IPS DF 4.7 (cell line): Measurements from ENCODE around the gene SOX3.

ENCODE experiments used
- DNase-seq: peaks from one replicate; pipeline ENCODE4 v3.0.0-alpha.2; 2013; ENCODE audit warnings: low spot score; ENCODE audit errors: extremely low read depth

Gene SOX3

GRCh38 chrX:140504371-140505324 lies at the start of gene SOX3:
Gene SOX3 (minus strand): TSS chrX:140505069. CDS start chrX:140505060, 9 bp downstream.
- no peak for DNase-seq

GRCh38 chrX:140548985-140549384 lies 44.1 kb upstream of the SOX3 start:
- DNase-seq, result no peak

GRCh38 chrX:140526171-140526570 lies 21.3 kb upstream of the SOX3 start:
- DNase-seq, result no peak

- no peak for DNase-seq
These were observed 20.6 kb upstream of the SOX3 start for GRCh38 chrX:140525448-140525847.

- DNase-seq, result no peak
These were observed 19.7 kb upstream of the SOX3 start for GRCh38 chrX:140524556-140524955.

- no peak for DNase-seq
These were observed 16.5 kb upstream of the SOX3 start for GRCh38 chrX:140521393-140521792.

GRCh38 chrX:140514554-140514953 lies 9.7 kb upstream of the SOX3 start:
- DNase-seq, result no peak

- no peak for DNase-seq
These were observed 6.0 kb upstream of the SOX3 start for GRCh38 chrX:140510895-140511295.

GRCh38 chrX:140510306-140510676 lies 5.4 kb upstream of the SOX3 start:
- DNase-seq, result no peak

GRCh38 chrX:140509468-140510305 lies 4.8 kb upstream of the SOX3 start:
- DNase-seq, result no peak

- no peak for DNase-seq
These were observed 4.1 kb upstream of the SOX3 start for GRCh38 chrX:140508958-140509357.

- DNase-seq, result no peak
These were observed 3.1 kb upstream of the SOX3 start for GRCh38 chrX:140507982-140508305.

GRCh38 chrX:140507223-140507981 lies 2.5 kb upstream of the SOX3 start:
- no peak for DNase-seq

GRCh38 chrX:140505421-140506337 lies 810 bp upstream of the SOX3 start:
- DNase-seq, result no peak

GRCh38 chrX:140503714-140504351 lies 1.0 kb downstream of the SOX3 start:
- no peak for DNase-seq

GRCh38 chrX:140503238-140503601 lies 1.6 kb downstream of the SOX3 start:
- no peak for DNase-seq

- no peak for DNase-seq
These were observed 2.2 kb downstream of the SOX3 start for GRCh38 chrX:140502491-140503237.

GRCh38 chrX:140501940-140502468 lies 2.9 kb downstream of the SOX3 start:
- no peak for DNase-seq

GRCh38 chrX:140501321-140501720 lies 3.5 kb downstream of the SOX3 start:
- no peak for DNase-seq
